GM21526 (cell line): ENCODE results near the gene NEK4.
"Not testable (repeated sequence)": the region's sequence is repeated elsewhere in the genome, so short reads cannot be mapped to it uniquely, and the experiment has no call there.

ENCODE experiments used
- ATAC-seq: cut with Tn5 transposase; IDR thresholded peaks from one replicate; pipeline ENCODE4 v1.9.1; 2021; ENCODE audit warnings: moderate library complexity; ENCODE audit not compliant: unreplicated experiment, low FRiP score

NEK4 gene

DNA sequence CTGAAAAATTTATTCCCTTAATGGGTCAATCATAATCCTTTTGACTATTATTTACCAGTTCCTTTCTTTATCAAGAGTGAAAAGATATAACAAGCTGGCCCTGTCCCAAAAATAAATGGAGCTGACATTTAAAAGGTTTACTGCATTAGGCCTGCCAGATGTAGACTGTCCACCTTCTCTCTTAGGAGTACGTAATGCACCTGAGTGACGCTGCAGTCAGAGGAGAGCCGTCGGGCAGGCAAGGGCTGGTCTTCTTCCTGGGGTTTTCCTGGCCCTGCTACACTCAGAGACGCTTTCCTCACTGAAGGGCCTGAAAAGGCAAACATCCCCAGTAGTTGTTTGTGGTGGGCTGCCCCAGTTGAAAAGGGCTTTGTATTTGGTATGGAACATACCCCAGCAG lies 27.6 kb downstream of the NEK4 start:
- ATAC-seq: no peak

DNA sequence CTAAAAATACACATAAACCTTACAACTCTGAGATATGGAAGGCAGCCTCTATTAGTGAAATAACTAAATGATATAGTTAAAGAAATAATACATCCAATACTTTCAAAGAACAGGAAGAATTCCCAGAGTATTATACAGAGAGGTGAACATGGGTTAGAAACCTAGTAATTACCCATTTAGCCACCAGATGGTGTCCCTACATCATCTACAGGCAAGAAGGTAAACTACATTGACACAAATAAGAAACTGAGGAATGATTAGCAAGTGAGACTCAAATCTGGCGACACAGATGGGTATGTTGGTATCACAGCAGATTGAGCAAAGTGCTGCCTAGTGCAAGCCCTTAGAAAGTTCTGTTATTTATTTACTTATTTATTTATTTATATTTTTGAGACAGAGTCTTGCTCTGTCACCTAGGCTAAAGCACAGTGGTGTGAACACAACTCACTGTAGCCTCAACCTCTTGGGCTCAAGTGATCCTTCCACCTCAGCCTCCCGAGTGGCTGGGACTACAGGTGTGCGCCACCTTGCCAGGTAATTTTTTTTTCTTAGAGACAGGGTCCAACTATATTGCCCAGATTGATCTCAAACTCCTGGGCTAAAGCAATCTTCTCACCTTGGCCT lies 28.2 kb downstream of the NEK4 start:
- no peak for ATAC-seq

DNA sequence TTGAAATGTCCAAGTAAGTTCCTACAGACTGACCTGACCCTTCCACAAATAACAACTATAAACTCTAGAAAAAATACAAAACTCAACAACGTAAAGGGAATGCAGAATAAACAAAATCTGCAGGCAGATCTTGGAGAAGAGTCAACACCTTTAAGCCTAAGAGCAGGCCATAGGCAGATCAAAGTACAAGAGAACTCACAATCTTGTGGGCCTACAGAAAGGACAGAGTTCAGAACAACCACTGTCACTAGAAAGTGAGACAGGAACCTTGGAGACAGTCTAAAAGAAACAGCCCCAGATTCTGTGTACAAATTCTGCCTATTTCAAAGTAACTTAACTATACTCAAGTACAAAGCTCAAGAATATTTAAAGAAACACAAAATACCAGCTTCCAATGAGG lies 31.0 kb downstream of the NEK4 start:
- no peak for ATAC-seq

DNA sequence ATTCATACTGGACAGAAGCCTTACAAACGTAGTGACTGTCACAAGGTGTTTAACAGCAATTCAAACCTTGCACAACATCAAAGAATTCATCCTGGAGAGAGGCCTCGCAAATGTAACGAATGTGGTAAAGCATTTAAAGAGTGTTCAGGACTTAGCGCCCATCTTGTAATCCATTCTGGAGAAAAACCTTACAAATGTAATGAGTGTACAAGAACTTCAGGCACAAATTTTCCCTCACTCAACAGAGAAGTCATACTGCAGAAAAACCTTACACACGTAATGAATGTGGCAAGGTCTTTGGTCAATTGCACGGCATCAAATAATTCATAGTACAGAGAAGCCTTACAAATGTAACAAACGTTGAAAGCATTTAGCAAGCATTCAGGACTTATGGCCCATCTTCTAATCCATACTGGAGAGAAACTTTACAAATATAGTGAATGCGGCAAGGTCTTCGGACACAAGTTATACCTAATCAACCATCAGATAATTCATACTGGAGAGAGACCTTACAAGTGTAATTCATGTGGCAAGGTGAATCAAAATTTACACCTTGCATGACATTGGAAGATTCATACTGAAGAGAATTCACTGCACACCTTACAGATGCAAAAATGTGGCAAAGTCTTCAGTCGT lies 37.4 kb downstream of the NEK4 start:
- no peak for ATAC-seq

DNA sequence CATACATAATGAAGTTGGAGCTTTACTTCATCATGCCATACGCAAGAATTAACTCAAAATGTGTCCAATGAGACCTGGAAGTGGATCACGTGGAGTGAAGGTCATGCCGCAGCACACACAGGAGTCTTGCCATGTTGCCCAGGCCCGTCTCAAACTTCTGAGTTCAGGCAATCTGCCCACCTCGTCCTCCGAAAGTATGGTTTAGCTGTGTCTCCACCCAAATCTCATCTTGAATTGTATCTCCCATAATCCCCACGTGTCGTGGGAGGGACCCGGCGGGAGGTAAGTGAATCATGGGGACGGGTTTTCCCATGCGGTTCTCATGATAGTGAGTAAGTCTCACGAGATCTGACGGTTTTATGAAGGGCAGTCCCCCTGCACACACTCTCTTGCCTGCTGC lies 39.1 kb downstream of the NEK4 start:
- ATAC-seq: no peak

DNA sequence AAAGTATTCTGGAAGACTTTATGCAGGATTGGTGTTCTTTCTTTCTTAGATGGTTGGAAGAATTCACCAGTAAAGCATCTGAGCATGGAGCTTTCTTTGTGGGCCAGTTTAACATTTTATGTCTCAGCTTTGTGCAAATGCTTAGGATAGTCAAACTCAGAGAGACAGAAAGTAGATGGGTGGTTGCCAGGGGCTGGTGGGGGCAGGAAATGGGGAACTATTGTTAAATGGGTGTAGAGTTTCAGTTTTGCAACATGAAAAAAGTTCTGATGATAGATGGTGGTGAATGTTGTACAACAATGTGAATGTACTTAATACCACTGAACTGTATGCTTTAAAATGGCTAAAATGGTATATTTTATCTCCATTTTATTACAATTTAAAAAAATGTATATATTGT lies 40.1 kb downstream of the NEK4 start:
- ATAC-seq: no peak

DNA sequence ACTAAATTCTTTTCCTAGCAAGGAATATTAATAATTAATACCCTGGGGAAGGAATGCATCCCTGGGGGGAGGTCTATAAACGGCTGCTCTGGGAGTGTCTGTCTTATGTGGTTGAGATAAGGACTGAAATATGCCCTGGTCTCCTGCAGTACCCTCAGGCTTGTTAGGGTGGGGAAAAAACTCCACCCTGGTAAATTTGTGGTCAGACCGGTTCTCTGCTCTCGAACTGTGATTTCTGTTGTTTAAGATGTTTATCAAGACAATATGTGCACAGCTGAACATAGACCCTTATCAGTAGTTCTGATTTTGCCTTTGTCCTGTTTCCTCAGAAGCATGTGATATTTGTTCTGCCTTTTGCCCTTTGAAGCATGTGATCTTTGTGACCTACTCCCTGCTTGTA lies 42.0 kb downstream of the NEK4 start:
- not testable (repeated sequence) for ATAC-seq

DNA sequence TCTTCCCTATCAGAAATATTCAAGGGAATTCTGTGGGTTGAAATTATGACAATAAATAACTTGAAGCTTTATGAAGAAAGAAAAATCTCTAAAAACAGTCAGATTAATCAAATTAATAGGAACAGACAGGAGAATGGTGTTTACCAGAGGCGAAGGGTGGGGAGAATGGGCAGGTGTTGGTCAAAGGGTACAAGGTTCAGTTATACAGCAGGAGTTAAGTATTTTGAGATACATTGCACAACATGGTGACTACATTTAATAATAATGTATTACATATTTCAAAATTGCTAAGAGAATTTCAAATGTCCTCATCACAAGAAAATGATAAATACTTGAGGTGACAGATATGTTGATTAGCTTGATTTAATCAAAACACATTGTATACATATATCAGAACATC lies 46.2 kb downstream of the NEK4 start:
- no peak for ATAC-seq

DNA sequence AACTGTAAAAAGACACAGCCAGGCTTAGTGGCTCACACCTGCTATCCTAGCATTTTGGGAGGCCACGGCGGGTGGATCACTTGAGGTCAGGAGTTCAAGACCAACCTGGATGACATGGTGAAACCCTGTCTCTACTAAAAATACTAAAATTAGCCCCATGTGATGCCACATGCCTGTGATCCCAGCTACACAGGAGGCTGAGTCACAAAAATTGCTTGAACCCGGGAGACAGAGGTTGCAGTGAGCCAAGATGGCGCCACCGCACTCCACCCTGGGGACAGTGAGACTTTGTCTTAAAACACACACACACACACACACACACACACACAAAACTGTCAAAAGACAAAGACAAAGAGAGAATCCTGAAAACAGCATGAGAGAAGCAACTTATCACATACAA lies 46.8 kb downstream of the NEK4 start:
- ATAC-seq: no peak

DNA sequence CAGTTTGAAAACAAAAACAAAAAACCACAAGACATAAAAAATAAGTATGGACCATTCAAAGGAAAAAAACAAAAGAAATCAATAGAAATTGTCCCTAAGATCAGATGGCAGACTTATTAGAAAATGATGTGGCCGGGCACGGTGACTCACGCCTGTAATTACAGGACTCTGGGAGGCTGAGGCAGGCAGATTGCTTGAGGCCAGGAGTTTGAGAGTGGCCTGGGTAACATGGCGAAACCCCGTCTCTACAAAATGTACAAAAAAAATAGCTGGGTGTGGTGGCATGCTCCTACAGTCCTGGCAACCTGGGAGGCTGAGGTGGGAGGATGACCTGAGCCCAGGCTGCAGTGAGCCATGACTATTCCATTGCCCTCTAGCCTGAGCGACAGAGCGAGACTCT lies 48.2 kb downstream of the NEK4 start:
- ATAC-seq: no peak

DNA sequence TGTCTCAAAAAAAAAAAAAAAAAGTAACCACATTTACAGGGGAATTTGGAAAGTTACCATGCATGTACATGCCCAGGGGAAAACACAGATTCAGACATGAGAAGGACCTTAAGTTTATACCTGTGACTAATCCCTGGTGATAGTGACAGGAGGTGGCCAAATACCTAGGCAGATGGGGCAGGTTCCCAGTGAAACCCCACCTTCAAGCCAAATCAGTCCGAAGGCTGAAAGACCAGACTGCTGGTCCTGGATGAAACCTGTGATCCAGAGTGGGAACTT lies 49.1 kb downstream of the NEK4 start:
- no peak for ATAC-seq

DNA sequence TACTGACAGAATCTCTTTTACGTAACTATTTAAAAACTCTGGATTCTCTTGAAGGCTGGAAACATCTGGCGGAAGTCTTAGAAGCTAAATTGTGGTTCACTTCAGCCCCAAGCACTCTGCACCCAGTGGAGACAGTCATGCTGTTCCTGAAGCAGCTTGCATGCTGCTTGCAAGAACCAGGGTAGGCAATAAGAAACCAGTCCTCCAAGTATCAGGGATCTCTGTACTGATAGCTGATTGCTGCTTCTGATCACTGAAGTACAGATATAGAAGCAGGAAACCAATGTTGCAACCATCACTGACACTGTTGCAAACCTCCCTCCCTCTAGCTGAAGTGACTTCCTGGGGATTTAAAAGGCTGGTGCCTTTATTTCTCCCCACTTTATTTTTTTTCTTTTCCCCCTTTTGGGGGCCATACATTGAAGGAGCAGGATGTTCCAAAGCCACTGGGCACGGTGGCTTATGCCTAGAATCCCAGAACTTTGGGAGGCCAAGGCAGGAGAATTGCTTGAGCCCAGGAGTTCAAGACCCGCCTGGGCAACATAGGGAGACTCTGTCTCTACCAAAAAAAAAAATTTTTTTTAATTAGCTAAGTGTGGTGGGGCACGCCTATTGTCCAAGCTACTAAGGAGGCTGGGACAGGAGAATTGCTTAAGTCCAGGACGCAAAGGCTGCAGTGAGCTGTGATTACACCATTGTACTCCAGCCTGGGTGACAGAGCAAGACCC lies 49.6 kb downstream of the NEK4 start:
- no peak for ATAC-seq

DNA sequence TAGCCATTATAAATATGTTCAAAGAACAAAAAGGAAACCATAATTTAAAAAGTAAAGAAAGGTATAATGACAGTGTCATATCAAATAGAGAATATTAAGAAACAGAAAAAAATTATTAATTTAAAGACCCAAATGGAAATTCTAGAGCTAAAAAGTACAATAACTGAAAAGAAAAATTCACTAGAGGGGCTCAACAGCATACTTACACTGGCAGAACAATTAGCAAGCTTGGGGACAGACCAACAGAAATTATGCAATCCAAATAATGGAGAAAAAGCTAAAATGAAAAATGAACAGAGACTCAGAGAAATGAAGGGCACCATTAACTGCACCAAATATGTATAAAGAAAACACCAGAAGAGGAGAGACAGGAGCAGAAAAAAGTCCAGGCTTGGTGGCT lies 51.1 kb downstream of the NEK4 start:
- no peak for ATAC-seq

DNA sequence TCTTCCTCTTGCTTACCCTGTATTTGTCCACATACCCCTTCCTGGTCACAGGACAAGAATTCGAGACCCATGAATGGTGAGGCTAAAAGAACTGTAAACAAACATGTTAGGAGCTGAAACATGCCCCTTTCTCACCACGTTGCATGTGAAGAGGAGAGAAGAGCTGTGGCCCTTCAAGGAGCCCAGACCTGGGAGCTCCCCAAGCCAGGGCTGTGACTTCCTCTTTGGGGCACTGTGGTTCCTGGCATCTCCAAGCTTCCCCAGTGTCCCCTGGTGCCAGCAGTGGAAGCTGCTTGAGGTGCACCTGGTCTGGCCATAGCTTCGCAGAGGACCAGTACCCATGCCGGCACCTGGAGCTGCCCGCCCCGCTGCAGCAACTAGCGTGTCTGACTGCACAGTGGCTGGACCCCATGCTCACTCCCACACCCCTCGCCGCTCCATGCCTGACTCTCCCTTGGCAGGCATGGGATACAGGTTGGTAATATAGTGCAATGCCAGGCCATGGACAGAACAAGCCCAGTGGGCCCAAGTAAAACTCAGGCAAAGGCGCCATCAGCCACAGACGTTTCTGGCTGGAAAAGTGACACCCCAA lies 54.9 kb downstream of the NEK4 start:
- ATAC-seq: no peak

DNA sequence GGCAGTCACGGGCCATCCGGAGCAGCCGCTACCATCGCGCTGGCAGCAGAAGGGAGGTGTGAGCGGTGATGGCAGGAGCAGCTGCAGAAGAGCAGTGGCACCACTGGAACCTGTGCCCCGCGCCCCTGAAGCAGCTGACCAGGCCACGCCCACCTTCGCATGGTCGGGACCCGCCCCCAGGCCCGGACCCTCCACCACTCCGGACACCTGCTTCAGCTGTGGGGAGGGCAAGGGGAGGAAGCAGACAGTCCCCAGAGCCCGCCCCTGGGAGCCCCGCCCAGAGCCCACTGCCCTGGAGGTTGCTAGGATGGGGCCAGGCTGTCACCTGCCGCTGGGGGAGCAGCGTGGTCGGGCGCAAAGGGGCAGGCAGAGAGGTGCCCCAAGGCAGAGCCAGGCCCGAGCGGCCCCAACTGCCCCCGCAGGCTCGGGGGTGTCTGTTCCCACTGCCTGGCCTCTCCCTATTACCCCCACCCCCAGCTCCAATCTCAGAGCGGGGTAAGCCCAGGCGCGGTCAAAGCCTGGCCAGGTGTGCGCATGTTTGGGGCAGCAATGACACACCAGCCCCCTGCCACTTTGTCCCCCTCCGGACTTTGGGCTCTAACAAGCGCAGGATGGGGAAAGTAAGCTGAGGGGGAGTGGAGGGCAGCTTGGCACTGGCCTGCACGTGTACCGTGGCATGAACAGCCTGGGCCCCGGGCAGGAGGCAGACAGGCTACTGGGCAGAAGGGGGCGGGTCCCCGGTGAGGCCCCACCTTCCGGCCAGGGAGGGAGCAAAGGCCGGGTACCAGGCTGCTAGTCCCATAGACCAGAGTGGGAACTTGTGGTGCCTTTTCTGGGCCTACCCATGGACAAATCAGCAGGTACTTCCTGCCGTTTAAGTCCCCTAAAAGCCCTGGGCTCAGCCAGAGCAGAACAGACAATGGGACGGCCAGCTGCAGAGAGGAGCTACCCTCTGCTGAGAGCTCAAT lies 56.1 kb downstream of the NEK4 start:
- no peak for ATAC-seq

DNA sequence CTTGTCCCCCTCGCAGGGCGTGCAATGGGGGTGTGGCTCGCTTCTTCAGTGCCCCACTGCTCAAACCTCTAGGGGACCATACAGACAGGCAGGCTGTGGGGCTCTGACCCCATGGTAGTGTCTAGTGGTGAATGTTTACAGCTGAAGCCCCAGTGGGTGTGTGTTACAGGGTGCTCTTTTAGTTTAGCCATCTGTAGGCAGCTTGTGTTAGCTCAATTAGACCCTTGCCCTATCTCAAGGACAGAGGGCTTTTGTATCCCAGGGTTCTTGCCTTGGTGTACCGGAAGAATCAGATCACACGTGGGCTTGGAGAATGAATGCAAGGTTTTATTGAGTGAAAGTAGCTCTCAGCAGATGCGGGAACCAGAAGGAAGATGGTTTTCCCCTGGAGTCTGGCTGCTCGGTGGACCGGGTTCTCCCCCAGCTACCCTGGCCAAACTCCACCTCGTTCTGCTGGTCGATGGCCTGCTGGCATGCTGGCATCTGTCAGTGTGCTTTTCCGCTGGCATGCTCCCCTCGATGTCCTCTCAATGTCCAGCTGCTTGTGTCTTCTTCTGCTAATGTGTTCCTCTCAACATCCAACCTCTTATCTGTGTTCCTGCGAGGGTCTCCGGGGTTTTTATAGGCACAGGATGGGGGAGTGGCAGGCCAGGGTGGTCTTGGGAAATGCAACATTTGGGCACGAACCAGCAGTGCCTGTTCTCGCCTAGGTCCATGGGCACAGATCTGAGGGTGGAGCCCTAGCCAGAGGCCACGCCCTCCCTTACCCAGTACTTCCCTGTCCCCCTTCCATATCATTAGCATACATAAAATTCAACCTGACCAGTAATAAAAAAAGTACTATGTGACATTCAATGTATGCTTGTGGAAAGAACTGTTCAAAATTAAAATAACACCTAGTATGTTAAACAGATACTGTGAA lies 58.2 kb downstream of the NEK4 start:
- ATAC-seq: no peak

DNA sequence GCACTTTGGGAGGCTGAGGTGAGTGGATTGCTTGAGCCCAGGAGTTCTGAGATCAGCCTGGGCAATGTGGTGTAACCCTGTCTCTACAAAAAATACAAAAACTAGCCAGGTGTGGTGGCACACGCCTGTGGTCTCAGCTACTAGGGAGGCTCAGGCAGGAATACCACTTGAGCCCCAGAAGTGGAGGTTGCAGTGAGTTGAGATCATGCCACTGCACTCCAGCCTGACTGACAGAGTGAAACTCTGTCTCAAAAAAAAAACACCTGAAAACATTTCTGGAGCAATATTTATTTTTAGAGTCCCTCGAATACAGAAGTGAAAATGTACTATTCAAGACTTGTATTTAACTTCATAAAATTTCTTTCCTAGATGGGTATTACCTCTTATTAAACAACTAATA lies 60.2 kb downstream of the NEK4 start:
- no peak for ATAC-seq

DNA sequence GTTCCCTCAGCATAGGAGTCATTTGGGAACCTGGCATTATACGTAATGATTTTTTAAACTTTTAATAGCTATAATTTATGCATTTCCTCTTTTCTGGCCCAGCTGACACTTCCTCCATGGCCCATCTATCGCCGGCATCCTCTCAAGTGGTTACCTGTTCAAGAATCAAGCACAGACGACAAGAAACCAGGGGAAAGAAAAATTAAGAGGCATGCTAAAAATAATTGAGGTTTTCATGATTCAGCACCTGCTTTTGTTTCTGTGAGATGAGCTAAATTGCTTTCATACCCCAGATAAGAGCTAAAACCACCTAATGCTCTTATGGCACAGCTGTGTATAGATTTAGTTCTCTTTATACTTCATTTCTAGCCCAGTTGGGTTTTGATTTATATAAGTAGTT lies 63.2 kb downstream of the NEK4 start:
- ATAC-seq: no peak
